Measurements from ENCODE around the gene GPBP1. TPM values are rescaled to one million over a fixed set of nuclear protein-coding genes. Genes with fewer than 3 reads are reported as not detected.
"Not testable (repeated sequence)": the region's sequence is repeated elsewhere in the genome, so short reads cannot be mapped to it uniquely, and the experiment has no call there.

The GPBP1 gene
- total RNA-seq, 1 donor from 2014 or later = 21.2 TPM

GRCh38 chr5:57155033-57155432, 18.8 kb upstream of the GPBP1 start:
- no peak for DNase-seq (ENCODE audit: low spot score in 2 of 2)
- Histone ChIP-seq H3K4me1 (no peaks in the 10 kb centered on the region), H3K36me3 (no peaks in the 10 kb centered on the region), H3K27me3 (no peaks in the 10 kb centered on the region), H3K27ac (no peak overlapping the region), H3K9me3 (peaks cover 0 to 12% of the 10 kb centered on the region in 2 donors), H3K4me3 (no peak overlapping the region)
- intact Hi-C loops (cut with DNase I) = no loop called here
- TF ChIP-seq, protein P1, sequence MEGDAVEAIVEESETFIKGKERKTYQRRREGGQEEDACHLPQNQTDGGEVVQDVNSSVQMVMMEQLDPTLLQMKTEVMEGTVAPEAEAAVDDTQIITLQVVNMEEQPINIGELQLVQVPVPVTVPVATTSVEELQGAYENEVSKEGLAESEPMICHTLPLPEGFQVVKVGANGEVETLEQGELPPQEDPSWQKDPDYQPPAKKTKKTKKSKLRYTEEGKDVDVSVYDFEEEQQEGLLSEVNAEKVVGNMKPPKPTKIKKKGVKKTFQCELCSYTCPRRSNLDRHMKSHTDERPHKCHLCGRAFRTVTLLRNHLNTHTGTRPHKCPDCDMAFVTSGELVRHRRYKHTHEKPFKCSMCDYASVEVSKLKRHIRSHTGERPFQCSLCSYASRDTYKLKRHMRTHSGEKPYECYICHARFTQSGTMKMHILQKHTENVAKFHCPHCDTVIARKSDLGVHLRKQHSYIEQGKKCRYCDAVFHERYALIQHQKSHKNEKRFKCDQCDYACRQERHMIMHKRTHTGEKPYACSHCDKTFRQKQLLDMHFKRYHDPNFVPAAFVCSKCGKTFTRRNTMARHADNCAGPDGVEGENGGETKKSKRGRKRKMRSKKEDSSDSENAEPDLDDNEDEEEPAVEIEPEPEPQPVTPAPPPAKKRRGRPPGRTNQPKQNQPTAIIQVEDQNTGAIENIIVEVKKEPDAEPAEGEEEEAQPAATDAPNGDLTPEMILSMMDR (IDR thresholded peaks at IDR 0.05) = no peak

GRCh38 chr5:57157131-57157530, 16.7 kb upstream of the GPBP1 start:
- H3K9me3 ChIP-seq = peaks cover 0 to 12% of the 10 kb centered on the region in 2 donors
- intact Hi-C loops (cut with DNase I) = no loop called here
- no peaks in the 10 kb centered on the region for H3K27me3 ChIP-seq
- TF ChIP-seq, protein P1 (IDR thresholded peaks at IDR 0.05) = no peak
- H3K4me1 ChIP-seq = no peaks in the 10 kb centered on the region
- no peak overlapping the region for H3K27ac ChIP-seq
- H3K4me3 ChIP-seq = no peak overlapping the region
- H3K36me3 ChIP-seq = no peaks in the 10 kb centered on the region
- no peak for DNase-seq (ENCODE audit: low spot score in 2 of 2)

- TF ChIP-seq, protein P1 (IDR thresholded peaks at IDR 0.05) = no peak
- Histone ChIP-seq H3K4me1 (no peaks in the 10 kb centered on the region), H3K9me3 (peaks cover 0 to 12% of the 10 kb centered on the region in 2 donors), H3K27ac (no peak overlapping the region), H3K36me3 (no peaks in the 10 kb centered on the region), H3K4me3 (no peak overlapping the region), H3K27me3 (no peaks in the 10 kb centered on the region)
- DNase-seq (ENCODE audit: low spot score in 2 of 2) = no peak
- intact Hi-C loops (cut with DNase I) = no loop called here
Measured at GRCh38 chr5:57157666-57158065, 16.2 kb upstream of the GPBP1 start.

DNA sequence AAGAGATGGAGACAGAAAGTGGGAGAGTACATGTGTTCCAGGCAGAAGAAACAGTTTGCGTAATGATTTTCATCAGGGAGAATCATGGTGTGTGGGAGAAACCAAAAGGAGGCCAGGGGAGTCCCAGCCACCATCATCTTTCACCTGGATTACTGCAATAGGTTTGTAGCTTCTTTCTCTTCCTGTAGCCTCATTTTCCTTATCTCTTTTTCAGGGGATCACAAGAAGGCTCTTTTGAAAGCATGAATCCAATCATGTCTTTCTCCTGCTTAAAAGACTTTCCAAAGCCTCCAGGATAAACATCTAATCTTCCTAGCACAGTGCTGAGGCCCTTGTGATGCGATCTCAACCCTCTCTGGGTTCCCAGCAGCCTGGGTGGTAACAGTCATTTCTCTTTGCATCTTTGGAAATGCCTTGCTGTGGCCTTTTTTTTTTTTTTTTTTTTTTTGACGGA, 10.3 kb upstream of the GPBP1 start:
- DNase-seq (ENCODE audit: low spot score in 2 of 2) = no peak
- Histone ChIP-seq H3K4me1 (no peaks in the 10 kb centered on the region), H3K36me3 (no peaks in the 10 kb centered on the region), H3K9me3 (no peaks in the 10 kb centered on the region), H3K27me3 (no peaks in the 10 kb centered on the region), H3K27ac (no peak overlapping the region), H3K4me3 (no peak overlapping the region)
- intact Hi-C loops (cut with DNase I) = no loop called here
- TF ChIP-seq, protein P1 (IDR thresholded peaks at IDR 0.05) = no peak

DNA sequence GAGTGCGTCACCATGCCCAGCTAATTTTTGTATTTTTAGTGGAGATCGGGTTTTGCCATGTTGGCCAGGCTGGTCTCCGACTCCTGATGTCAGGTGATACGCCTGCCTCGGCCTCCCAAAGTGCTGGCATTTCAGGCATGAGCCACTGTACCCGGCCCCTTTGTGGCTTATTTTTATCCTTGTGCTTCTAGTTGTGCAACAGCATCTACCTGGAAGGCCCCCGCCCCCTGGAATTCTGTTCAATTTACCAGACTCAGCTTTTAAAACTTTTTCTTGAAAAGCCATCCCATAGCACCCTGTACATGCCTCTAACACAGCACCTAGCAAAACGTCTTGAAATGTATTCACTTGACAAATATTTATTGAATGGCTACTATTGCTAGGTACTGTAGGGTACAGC, 9.7 kb upstream of the GPBP1 start:
- Histone ChIP-seq H3K36me3 (no peaks in the 10 kb centered on the region), H3K4me3 (no peak overlapping the region), H3K9me3 (no peaks in the 10 kb centered on the region), H3K27ac (no peak overlapping the region), H3K27me3 (no peaks in the 10 kb centered on the region), H3K4me1 (no peaks in the 10 kb centered on the region)
- DNase-seq (ENCODE audit: low spot score in 2 of 2) = no peak
- intact Hi-C loops (cut with DNase I) = no loop called here
- TF ChIP-seq, protein P1 (IDR thresholded peaks at IDR 0.05) = no peak

DNA sequence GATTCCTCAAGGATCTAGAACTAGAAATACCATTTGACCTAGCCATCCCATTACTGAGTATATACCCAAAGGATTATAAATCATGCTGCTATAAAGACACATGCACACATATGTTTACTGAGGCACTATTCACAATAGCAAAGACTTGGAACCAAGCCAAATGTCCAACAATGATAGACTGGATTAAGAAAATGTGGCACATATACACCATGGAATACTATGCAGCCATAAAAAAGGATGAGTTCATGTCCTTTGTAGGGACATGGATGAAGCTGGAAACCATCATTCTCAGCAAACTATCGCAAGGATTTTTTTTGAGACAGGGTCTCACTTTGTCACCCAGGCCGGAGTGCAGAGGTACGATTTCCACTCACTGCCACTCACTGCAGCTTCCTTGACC, 8.7 kb upstream of the GPBP1 start:
- H3K27me3 ChIP-seq; DNase-seq (ENCODE audit: low spot score in 2 of 2); H3K4me1 ChIP-seq; intact Hi-C loops (cut with DNase I); H3K27ac ChIP-seq; H3K4me3 ChIP-seq; H3K36me3 ChIP-seq; H3K9me3 ChIP-seq: not testable (repeated sequence)
